ACC112 (cell line): Measurements from ENCODE around the gene ZNF213.
A peak's percentile ranks its signal among the peaks of the same experiment; 100 is the strongest.

Experiments used
- H2AFZ ChIP-seq: fragments of 200-600 bp; sonication (generic); one replicate; pipeline ENCODE4 v1.6.0; 2017; ENCODE audit warnings: antibody characterized with exemption, low read length; ENCODE audit not compliant: unreplicated experiment
- H3K27ac ChIP-seq: fragments of 200-600 bp; sonication (generic); 2 replicates; pipeline ENCODE4 v1.5.1; 2014; ENCODE audit warnings: low read depth, mild to moderate bottlenecking, antibody characterized with exemption, low read length, moderate library complexity
- H3K27me3 ChIP-seq: fragments of 200-600 bp; sonication (generic); 2 replicates; pipeline ENCODE4 v1.6.1; 2014; ENCODE audit warnings: mild to moderate bottlenecking, antibody characterized with exemption, low read length, moderate library complexity, mixed read lengths; ENCODE audit not compliant: insufficient read depth
- H3K36me3 ChIP-seq: fragments of 200-600 bp; sonication (generic); 2 replicates; pipeline ENCODE4 v1.6.1; 2016; ENCODE audit warnings: mild to moderate bottlenecking, antibody characterized with exemption, low read length, moderate library complexity, mixed read lengths; ENCODE audit not compliant: insufficient read depth
- H3K4me1 ChIP-seq: fragments of 200-600 bp; sonication (generic); one replicate; pipeline ENCODE4 v1.6.1; 2016; ENCODE audit warnings: low read length, mixed read lengths; ENCODE audit not compliant: insufficient read depth, unreplicated experiment, control insufficient read depth
- H3K4me3 ChIP-seq: fragments of 200-600 bp; sonication (generic); 2 replicates; pipeline ENCODE4 v1.5.1; 2014; ENCODE audit warnings: mild to moderate bottlenecking, low read depth, low read length
- H3K79me2 ChIP-seq: fragments of 200-600 bp; sonication (generic); one replicate; pipeline ENCODE4 v1.6.0; 2016; ENCODE audit warnings: low read length; ENCODE audit not compliant: control insufficient read depth, unreplicated experiment, insufficient read depth

The ZNF213 gene

GRCh38 chr16:3119701-3120408 lies 15.0 kb upstream of the ZNF213 start:
- Histone ChIP-seq H2AFZ (no peak overlapping the region), H3K27ac (no peak overlapping the region), H3K27me3 (no peaks in the 10 kb centered on the region), H3K79me2 (peaks cover 4% of the 10 kb centered on the region), H3K36me3 (no peaks in the 10 kb centered on the region), H3K4me3 (no peak overlapping the region), H3K4me1 (no peaks in the 10 kb centered on the region)

GRCh38 chr16:3120435-3120834 lies 14.4 kb upstream of the ZNF213 start:
- H3K79me2 ChIP-seq: no peaks in the 10 kb centered on the region
- H3K36me3 ChIP-seq: no peaks in the 10 kb centered on the region
- no peaks in the 10 kb centered on the region for H3K4me1 ChIP-seq
- no peak overlapping the region for H3K4me3 ChIP-seq
- no peak overlapping the region for H2AFZ ChIP-seq
- H3K27me3 ChIP-seq: no peaks in the 10 kb centered on the region
- no peak overlapping the region for H3K27ac ChIP-seq

GRCh38 chr16:3121851-3122467 lies 12.9 kb upstream of the ZNF213 start:
- Histone ChIP-seq H3K79me2 (no peaks in the 10 kb centered on the region), H3K4me3 (no peak overlapping the region), H3K27me3 (no peaks in the 10 kb centered on the region), H3K27ac (no peak overlapping the region), H3K36me3 (no peaks in the 10 kb centered on the region; the same call in 1 of the 2 replicates), H2AFZ (no peak overlapping the region), H3K4me1 (no peaks in the 10 kb centered on the region)

- no peak overlapping the region for H3K27ac ChIP-seq
- H3K27me3 ChIP-seq: no peaks in the 10 kb centered on the region
- H3K36me3 ChIP-seq: peaks cover 7% of the 10 kb centered on the region; the same call in 1 of the 2 replicates
- no peak overlapping the region for H2AFZ ChIP-seq
- no peaks in the 10 kb centered on the region for H3K79me2 ChIP-seq
- peak overlapping the region; percentile 84; the same call in 1 of the 2 replicates for H3K4me3 ChIP-seq
- no peaks in the 10 kb centered on the region for H3K4me1 ChIP-seq
Observed at GRCh38 chr16:3122926-3123570, 11.8 kb upstream of the ZNF213 start.

GRCh38 chr16:3123986-3124886 lies 10.6 kb upstream of the ZNF213 start:
- Histone ChIP-seq H2AFZ (peak overlapping the region; percentile 47), H3K79me2 (no peaks in the 10 kb centered on the region), H3K36me3 (peaks cover 7% of the 10 kb centered on the region), H3K27me3 (no peaks in the 10 kb centered on the region), H3K27ac (peak overlapping the region; percentile 3; the same call in 1 of the 2 replicates), H3K4me1 (peaks cover 3% of the 10 kb centered on the region), H3K4me3 (peak overlapping the region; percentile 84)

- no peaks in the 10 kb centered on the region for H3K27me3 ChIP-seq
- peaks cover 7% of the 10 kb centered on the region for H3K36me3 ChIP-seq
- H3K4me1 ChIP-seq: peaks cover 5% of the 10 kb centered on the region
- H2AFZ ChIP-seq: no peak overlapping the region
- H3K27ac ChIP-seq: no peak overlapping the region
- peaks cover 9% of the 10 kb centered on the region for H3K79me2 ChIP-seq
- H3K4me3 ChIP-seq: no peak overlapping the region
Observed at GRCh38 chr16:3127745-3128144, 7.1 kb upstream of the ZNF213 start.

- peak overlapping the region; percentile 11 for H3K27ac ChIP-seq
Observed at GRCh38 chr16:3129137-3130131, 5.4 kb upstream of the ZNF213 start.

GRCh38 chr16:3131755-3132377 lies 3.0 kb upstream of the ZNF213 start:
- H3K27me3 ChIP-seq: no peaks in the 10 kb centered on the region
- H3K4me1 ChIP-seq: peaks cover 13% of the 10 kb centered on the region
- H3K36me3 ChIP-seq: peaks cover 7% of the 10 kb centered on the region
- H2AFZ ChIP-seq: no peak overlapping the region
- H3K4me3 ChIP-seq: no peak overlapping the region
- peaks cover 36% of the 10 kb centered on the region for H3K79me2 ChIP-seq
- H3K27ac ChIP-seq: no peak overlapping the region

More at GRCh38 chr16:3129137-3130131, 5.4 kb upstream of the ZNF213 start:
- H3K4me3 ChIP-seq: peak overlapping the region; percentile 60
- H3K36me3 ChIP-seq: peaks cover 7% of the 10 kb centered on the region
- peaks cover 24% of the 10 kb centered on the region for H3K79me2 ChIP-seq
- H2AFZ ChIP-seq: no peak overlapping the region
- no peaks in the 10 kb centered on the region for H3K27me3 ChIP-seq
- H3K4me1 ChIP-seq: peaks cover 8% of the 10 kb centered on the region

- peaks cover 13% of the 10 kb centered on the region for H3K4me1 ChIP-seq
- peak overlapping the region; percentile 81; the same call in 1 of the 2 replicates for H3K27ac ChIP-seq
- H3K36me3 ChIP-seq: no peaks in the 10 kb centered on the region; the same call in 1 of the 2 replicates
- H3K79me2 ChIP-seq: peaks cover 41% of the 10 kb centered on the region
- H3K27me3 ChIP-seq: no peaks in the 10 kb centered on the region
- peak overlapping the region; percentile 99 for H3K4me3 ChIP-seq
- H2AFZ ChIP-seq: peak overlapping the region; percentile 96
Observed at GRCh38 chr16:3133844-3134243, 985 bp upstream of the ZNF213 start.
